Effector memory CD4-positive, alpha-beta T cell (primary cell): ENCODE data around the gene NAA20.

Source experiments
- DNase-seq, 3 donors: peaks; one replicate each; pipeline ENCODE4 v3.0.0-alpha.2; 2020
- H3K27ac ChIP-seq: 2 replicates; pipeline ENCODE4 v1.7.0; 2013; ENCODE audit warnings: mild to moderate bottlenecking, low read length, moderate library complexity; ENCODE audit not compliant: insufficient read depth, poor library complexity, severe bottlenecking
- H3K27me3 ChIP-seq: replicated peaks from 2 replicates; pipeline ENCODE4 v1.7.0; 2013; ENCODE audit warnings: mild to moderate bottlenecking, low read length; ENCODE audit not compliant: insufficient read depth, control insufficient read depth, poor library complexity, severe bottlenecking
- H3K36me3 ChIP-seq: 2 replicates; pipeline ENCODE4 v1.7.0; 2013; ENCODE audit warnings: mild to moderate bottlenecking, low read length, moderate library complexity; ENCODE audit not compliant: control insufficient read depth, insufficient read depth
- H3K4me1 ChIP-seq: 2 replicates; pipeline ENCODE4 v1.7.0; 2013; ENCODE audit warnings: low read length, mild to moderate bottlenecking; ENCODE audit not compliant: control insufficient read depth, insufficient read depth, poor library complexity, severe bottlenecking
- H3K4me3 ChIP-seq: 2 replicates; pipeline ENCODE4 v1.7.0; 2013; ENCODE audit warnings: low read length, low read depth, mild to moderate bottlenecking; ENCODE audit not compliant: insufficient read depth, poor library complexity, severe bottlenecking
- H3K9me3 ChIP-seq: 2 replicates; pipeline ENCODE4 v1.7.0; 2013; ENCODE audit warnings: mild to moderate bottlenecking, low read length, moderate library complexity; ENCODE audit not compliant: control insufficient read depth

The NAA20 gene

DNA sequence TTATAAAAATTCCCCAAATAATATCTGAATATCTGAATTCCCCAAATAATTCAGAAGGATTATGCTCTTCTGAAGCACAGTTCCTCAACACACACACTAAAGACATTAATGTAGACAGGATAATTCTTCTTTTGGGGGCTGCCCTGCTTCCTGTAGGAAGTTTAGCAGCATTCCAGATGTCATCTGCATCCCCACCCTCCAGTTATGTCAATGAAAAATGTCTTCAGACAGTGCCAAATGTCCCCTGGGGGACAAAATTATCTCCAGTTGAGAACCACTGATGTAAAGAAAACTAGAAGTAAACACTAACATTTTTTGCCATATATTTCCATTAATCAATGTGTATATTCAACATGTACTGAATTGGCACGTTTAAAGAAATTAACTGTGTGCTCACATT lies 25.9 kb upstream of the NAA20 start:
- no peaks in the 10 kb centered on the region for H3K27me3 ChIP-seq
- no peaks in the 10 kb centered on the region for H3K36me3 ChIP-seq
- DNase-seq, result no peak
- no peaks in the 10 kb centered on the region for H3K4me1 ChIP-seq
- no peak overlapping the region for H3K27ac ChIP-seq
- H3K9me3 ChIP-seq, result no peaks in the 10 kb centered on the region
- no peak overlapping the region for H3K4me3 ChIP-seq

DNA sequence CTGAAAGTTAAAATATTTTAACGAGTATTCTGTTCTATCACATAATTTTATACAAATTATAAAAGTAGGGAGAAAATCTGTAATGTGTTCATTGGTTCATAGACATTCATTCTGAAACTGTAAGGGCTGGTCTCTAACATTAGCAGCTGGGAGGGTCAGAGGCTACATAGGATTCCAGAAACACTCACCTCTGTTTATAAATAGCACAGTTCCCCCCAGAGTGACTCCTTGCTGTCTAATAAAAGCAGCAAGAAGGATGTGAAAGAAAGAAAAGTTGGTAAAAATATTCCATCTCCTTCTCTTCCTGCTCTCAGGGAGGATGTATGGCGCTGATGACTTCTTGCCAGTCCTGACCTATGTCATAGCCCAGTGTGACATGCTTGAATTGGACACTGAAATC lies 25.3 kb upstream of the NAA20 start:
- Histone ChIP-seq H3K27me3 (no peaks in the 10 kb centered on the region), H3K36me3 (no peaks in the 10 kb centered on the region), H3K4me3 (no peak overlapping the region), H3K9me3 (no peaks in the 10 kb centered on the region), H3K4me1 (no peaks in the 10 kb centered on the region), H3K27ac (no peak overlapping the region)
- no peak for DNase-seq

- Histone ChIP-seq H3K27ac (no peak overlapping the region), H3K27me3 (no peaks in the 10 kb centered on the region), H3K36me3 (no peaks in the 10 kb centered on the region), H3K4me1 (no peaks in the 10 kb centered on the region), H3K9me3 (no peaks in the 10 kb centered on the region), H3K4me3 (no peak overlapping the region)
- DNase-seq, result no peak
These were observed 23.9 kb upstream of the NAA20 start for GRCh38 chr20:19992996-19993908.

DNA sequence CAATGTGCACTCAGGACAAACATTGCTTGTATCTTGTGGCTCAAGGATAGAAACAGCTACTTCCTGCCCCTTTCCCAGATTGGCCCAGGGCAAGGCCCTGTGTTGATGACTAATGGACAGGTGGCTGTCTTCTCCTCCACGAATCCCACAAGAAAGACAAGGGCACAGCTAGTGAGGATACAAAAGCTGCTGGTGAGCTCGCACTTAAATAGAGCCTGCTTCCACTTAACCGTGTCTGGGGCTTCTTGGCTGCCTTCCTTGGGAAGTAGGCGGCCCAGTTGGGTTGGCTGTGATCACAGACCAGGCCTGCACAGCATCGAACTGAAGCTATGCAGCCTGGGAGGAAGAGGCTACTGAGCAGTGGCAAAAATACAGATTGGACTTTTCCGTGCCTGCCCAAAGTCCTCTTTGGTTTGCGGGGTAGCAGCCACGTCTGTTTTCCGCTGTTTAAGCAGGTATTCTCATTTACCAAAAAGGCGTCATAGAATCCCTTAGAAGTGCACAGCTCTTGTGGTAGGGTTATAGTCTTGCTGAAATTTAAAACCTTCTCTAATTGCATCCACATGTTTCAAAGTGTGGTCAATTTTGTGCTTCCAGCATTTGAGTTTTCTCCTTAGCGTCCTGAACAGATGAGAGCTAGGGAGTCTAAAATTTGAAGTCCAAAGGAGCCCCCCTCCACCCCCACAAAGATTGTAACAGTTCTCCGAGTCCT lies 23.0 kb upstream of the NAA20 start:
- Histone ChIP-seq H3K36me3 (no peaks in the 10 kb centered on the region), H3K9me3 (no peaks in the 10 kb centered on the region), H3K4me1 (no peaks in the 10 kb centered on the region), H3K27me3 (no peaks in the 10 kb centered on the region), H3K4me3 (no peak overlapping the region), H3K27ac (no peak overlapping the region)
- no peak for DNase-seq

GRCh38 chr20:19995220-19995863 lies 21.8 kb upstream of the NAA20 start:
- Histone ChIP-seq H3K9me3 (no peaks in the 10 kb centered on the region), H3K36me3 (no peaks in the 10 kb centered on the region), H3K4me1 (no peaks in the 10 kb centered on the region), H3K27me3 (no peaks in the 10 kb centered on the region), H3K4me3 (no peak overlapping the region), H3K27ac (no peak overlapping the region)
- no peak for DNase-seq

DNA sequence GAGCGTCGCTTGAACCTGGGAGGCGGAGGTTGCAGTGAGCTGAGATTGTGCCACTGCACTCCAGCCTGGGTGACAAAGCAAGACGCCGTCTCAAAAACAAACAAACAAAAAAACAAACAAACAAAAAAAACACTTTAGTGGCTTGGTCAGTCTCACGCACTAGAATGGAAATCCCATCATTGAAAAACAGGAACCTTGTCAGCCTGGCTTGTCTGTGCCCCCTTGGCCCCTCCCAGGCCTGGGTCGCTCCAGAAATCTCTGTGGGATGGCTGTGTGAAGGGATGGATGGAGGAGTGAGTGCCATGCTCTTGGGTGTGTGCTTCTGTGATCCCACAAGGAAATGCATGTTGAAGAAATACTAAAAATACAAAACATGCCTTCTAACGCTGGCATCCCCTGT lies 20.9 kb upstream of the NAA20 start:
- Histone ChIP-seq H3K9me3 (no peaks in the 10 kb centered on the region), H3K36me3 (no peaks in the 10 kb centered on the region), H3K27me3 (no peaks in the 10 kb centered on the region), H3K4me1 (no peaks in the 10 kb centered on the region), H3K4me3 (no peak overlapping the region), H3K27ac (no peak overlapping the region)
- DNase-seq, result no peak

DNA sequence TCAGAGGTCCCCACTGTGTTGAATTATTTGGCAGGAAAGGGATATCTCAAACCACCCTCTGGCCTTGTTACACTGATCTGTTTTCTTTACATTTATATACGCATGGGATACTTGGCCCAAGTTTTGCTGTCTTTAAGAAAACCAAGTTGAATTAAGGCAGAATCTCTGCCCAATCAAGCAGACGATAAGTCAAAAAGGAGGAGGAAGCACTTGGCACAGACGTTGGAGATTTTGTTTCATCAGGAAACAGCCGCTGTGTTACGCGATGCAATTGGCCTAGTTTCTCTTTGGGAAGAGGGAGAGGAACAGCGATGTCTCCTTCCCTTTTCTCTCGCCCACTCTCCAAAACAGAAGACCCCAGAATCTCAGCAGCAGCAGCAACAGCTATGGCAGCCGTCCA lies 20.2 kb upstream of the NAA20 start:
- Histone ChIP-seq H3K27me3 (no peaks in the 10 kb centered on the region), H3K36me3 (no peaks in the 10 kb centered on the region), H3K9me3 (no peaks in the 10 kb centered on the region), H3K27ac (no peak overlapping the region), H3K4me1 (no peaks in the 10 kb centered on the region), H3K4me3 (no peak overlapping the region)
- DNase-seq, result no peak

DNA sequence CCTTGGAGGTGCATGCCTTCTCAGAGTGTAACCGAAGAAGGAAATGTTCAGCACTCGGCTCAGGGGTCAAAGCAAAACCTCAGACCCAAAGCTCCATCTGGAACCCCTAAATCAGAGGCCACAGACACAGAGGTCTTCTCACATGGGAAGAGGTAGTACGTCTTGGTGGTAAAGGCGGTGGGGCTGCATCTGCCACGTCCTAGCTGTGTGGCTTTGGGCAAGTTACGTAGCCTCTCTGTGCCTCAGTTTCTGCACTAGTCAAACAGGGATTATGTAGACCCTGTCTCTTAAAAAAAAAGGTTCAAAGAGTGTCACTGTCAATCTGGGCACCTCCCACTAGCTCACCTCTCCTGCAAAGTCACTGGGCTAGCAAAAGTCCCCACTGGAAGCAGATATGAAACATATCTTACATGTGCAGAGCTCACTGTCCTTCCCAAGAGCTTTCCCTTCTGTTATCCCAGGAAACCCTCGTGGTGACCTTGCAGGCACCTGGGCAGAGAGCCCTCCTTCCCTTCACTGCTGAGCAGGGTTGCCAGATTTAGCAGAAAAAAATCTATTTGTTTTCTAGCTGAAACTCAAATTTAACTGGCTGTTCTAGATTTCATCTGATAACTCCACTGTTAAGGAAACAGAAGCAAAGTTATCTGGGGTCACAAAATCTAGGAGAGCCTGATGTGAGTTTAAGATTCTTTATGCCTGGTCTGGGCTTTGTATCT lies 18.0 kb upstream of the NAA20 start:
- Histone ChIP-seq H3K4me1 (no peaks in the 10 kb centered on the region), H3K36me3 (no peaks in the 10 kb centered on the region), H3K4me3 (no peak overlapping the region), H3K27me3 (no peaks in the 10 kb centered on the region), H3K27ac (no peak overlapping the region), H3K9me3 (no peaks in the 10 kb centered on the region)
- no peak for DNase-seq

- no peaks in the 10 kb centered on the region for H3K36me3 ChIP-seq
- no peaks in the 10 kb centered on the region for H3K4me1 ChIP-seq
These were observed 16.8 kb upstream of the NAA20 start for GRCh38 chr20:20000211-20000968.

More at GRCh38 chr20:20000211-20000968, 16.8 kb upstream of the NAA20 start:
- H3K9me3 ChIP-seq, result no peaks in the 10 kb centered on the region
- no peak overlapping the region for H3K27ac ChIP-seq
- H3K27me3 ChIP-seq, result peaks cover 5% of the 10 kb centered on the region
- H3K4me3 ChIP-seq, result no peak overlapping the region
- no peak for DNase-seq
